ENCODE measurements around the gene GIPC1.
"Not testable (repeated sequence)": the region's sequence is repeated elsewhere in the genome, so short reads cannot be mapped to it uniquely, and the experiment has no call there.

GIPC1 gene

DNA sequence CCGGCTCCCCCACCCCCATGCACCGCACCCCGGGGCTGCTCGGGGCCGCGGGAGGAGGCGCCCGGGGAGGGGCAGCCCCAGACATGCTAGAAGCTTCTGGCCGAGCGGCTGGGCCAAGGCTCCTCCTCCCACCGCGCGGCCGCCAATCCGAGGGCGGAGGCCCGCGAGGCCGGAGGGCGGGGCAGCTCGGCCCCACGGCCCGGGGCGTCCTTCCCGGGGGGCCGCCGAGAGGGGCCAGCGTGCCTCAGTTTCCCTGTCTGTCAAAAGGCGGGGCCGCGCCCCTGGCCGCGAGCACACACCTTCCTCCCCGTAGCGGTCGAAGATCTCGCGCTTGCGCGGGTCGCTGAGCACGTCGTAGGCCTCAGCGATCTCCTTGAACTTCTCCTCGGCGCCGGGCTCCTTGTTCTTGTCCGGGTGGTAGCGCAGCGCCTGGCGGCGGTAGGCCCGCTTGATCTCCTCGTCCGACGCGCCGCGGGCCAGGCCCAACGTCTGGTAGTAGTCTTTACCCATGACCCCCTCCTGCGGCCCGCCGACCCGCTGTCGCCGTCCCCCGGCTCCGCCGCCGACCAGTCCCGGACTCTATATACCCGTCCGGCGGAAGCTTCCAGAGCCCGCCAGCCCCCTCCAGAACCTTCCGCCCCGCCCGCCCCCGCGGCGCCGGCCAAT lies 22.0 kb upstream of the GIPC1 start, which contains the start of gene DNAJB1:
TSS of gene DNAJB1 (minus strand) at position 558 of the 666 bp plus-strand sequence. CDS start at position 510, 48 bp downstream.
- DNase-seq, result peak; percentile 69 to 73

DNA sequence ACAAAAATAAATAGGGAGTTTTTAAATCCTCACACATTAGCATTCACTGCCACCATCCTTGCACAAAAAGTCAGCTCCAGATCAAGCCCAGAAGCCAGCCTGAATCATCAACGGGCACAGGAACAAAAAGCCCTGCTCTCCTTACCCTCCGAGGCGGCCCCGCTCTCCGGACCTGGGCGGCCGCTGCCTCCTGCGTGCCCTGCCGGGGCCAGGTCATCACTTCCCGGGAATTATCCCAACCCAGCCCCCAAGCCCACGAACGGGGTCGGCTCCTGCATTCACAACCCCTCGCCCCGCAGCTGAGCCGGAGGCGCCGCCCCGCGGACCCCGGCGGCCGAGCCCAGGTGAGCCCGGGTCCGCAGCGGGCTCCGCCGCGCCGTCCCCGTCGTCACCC lies 21.5 kb upstream of the GIPC1 start:
- peak in 1 of 2 donors; percentile 45 for DNase-seq

DNA sequence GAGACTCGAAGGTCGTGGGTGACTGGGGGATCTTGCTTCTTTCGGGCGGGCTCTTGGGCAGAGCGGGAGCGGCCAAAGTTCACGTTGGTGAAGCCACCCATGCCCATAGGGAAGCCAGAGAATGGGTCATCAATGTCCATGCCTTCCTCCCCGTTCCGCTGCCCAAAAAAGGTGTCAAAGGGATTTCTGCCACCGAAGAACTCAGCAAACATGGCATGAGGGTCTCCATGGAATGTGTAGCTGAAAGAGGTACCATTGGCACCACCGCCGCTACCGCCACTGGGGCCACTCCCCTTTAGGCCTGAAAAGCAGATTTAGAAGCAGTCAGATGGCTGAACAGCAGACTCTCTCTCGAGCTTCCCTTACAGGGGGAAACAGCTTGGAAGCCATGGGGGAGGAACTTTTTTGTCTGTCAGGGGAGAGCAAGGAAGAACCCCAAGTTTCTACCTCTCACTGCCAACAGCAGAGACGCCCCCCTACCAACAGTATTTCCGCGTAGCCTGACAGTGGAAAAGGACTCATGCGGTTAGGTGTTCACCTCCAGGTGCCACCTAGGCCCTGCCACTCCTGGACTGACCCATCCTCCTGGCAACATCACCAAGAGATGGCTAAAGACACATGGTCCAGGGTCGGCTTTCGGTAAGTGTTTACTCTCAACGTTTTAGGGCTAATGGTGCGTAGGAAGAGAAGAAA lies 21.0 kb upstream of the GIPC1 start:
- no peak for DNase-seq

DNA sequence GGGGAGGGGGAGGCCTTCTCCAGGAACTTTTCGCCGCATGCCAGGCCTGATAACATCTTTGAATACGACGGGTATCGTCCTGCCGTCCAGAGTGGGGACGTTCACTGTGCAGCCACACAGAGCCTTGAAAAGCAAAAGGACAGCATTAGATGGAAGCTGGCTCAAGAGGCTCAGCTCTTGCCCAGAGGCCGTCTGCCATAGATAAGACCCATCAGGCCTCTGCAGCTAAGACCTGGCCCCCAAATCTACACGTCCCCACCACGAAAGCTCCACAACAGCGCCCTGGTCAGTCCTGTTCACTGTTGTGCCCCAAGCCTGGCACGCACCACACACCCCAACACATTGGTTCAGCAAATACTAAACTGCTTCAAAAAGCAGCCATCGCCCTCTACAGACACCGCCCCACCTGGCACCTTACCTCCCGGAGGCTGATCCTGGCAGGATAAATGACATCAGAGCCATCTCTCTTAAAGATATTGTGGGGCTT lies 20.2 kb upstream of the GIPC1 start:
- DNase-seq, result no peak

DNA sequence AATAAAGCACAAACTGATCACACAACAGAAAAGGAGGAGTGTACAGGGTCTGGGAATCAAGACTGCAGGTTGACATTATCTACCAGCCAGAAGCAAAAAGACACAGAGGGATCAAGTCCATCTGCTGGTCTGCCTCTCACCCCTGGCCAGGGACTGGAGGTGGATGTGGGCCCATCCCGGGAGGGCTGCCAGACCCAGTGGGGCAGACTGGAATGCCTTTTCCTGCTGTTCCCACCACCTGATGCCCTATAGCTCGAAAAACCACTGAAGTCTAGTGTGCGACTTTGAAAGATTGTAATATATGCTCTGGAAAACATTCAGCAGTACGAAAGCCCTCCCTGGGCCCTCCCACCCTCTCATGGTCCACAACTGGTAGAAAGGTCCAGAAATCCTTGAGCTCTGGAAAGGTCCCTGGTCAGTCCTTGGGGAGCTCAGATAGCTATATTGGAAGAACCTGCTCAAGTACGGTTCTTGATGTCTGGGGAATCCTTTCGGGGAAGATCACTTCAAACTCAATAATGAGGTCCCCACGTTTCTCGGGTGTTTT lies 19.6 kb upstream of the GIPC1 start:
- DNase-seq, result no peak

DNA sequence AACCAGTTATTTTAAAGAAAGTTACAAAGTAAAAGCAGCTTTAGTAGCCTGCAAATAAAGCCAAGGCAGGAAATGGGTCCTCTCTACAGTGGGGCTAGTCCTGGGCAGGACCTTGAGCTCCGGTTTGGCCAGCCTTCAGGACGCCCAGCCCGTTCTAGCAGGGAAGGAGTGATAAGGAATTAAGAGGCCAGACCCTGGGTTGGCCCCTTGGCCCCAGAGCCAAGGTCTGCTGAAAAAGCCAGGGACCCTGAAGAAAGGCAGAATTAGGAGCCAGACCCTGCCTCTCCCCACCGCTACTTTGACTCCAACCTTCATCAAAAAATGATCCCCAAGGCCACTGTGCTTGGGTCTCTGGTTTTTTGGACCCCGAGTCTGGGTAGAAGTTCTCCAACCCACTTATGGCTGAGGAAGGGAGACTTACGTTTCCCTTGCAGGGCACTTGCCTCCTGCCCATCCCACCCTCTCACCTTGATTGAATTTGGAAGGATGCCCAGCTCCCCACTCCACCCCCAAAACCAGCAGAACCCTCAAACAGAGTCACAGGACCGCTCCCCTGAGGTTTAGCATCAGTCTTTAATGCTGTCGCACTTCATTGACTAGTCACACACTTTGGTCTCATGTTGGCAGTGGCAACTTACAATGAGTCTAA lies 18.4 kb upstream of the GIPC1 start:
- DNase-seq, result no peak

DNA sequence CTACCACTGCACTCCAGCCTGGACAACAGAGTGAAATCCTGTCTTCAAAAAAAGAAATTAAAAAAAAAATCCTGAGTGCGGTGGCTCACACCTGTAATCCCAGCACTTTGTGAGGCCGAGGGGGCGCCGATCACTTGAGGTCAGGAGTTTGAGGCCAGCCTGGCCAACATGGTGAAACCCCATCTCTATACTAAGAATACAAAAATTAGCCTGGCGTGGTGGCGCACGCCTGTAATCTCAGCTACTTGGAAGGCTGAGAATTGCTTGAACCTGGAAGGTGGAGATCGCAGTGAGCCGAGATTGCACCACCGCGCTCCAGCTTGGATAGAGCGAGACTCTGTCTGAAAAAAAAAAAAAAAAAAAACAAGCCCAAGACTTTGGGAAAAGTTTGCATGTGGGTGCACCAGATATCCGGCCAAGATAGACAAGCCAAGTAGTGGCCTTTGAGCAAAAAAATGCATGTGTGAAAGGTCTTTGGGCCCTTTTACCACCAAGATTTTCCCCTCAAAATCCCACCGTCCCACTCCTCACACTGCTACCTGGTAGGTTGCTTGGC lies 16.6 kb upstream of the GIPC1 start:
- no peak for DNase-seq

DNA sequence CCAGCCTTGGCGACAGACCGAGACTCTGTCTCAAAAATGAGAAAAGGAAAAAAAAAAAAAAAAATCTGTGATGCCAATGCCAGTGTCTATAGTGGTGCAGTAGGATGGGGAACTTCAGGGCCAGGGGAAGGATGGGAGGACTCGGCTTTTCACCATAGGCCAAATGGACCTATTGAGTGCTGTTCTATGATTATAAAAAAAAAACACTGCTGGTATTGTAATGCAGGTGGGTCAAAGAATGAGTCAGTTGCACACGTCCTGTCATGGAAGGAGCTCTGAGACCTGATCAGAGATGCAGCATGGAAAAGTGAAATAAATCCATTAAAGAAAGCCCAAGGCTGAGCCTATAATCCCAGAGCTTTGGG lies 15.3 kb upstream of the GIPC1 start:
- no peak for DNase-seq

DNA sequence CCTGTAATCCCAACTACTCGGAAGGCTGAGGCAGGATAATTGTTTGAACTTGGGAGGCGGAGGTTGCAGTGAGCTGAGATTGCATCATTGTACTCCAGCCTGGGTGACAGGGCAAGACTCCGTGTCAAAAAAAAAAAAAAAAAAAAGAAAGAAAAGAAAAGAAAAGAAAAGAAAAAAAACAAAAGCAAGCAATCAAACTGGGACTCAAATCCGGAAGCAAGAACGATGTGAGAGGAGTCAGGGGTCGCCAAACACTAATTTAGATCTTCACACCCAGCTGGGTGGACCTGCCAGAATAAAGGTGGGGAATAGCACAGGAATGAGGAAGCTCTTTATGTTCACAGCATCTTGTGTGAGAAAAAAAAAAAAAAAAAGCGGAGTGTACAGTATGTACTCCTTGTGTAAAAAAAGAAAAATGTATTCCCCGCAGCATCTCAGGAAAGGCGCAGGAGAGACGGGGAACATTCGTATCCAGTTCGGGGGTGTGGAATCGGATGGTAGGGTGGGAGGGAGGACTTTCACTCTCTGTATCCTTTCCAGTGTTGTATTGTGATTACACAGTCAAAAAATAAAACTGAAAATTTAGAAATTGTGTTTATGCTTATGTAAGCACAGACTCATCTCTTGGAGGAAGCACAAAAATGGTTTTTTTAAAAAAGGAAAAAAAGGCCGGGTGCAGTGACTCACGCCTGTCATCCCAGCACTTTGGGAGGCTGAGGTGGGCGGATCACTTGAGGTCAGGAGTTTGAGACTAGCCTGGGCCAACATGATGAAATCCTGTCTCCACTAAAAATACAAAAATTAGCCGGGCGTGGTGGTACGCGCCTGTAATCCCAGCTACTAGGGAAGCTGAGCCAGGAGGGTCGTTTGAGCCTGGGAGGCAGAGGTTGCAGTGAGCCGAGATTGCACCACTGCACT lies 14.6 kb upstream of the GIPC1 start:
- DNase-seq, result no peak

DNA sequence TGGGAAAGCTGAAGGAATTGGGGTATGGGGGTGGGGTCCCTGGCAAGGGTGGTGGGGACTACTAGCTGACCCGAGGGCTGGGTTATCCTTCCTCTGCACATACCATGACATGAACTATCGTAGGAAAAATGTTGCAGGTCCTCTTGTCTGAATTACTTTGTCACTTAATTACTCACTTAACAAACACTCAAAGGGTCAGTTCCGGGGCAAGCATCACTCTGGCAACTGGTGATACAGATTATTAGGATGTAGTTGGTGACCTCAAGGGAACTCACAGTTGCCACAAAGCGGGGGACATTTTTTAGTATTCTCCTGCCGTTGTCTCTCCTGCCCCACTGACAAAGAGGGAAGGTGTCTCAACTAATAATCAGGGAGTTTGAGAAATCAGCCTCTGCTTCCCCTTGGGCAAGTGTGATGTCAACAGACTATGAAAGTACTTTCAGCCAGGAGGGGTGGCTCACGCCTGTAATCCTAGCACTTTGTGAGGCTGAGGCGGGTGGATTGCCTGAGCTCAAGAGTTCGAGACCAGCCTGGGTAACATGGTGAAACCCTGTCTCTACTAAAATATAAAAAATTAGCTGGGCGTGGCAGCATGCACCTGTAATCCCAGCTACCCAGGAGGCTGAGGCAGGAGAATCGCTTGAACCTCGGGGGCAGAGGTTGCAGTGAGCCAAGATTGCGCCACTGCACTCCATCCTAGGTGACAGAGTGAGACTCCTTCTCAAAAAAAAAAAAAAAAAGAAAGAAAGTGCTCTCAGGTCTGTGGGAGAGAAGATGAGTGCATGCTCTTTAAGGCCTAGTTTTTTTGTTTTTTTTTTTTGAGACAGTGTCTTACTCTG lies 12.0 kb upstream of the GIPC1 start:
- no peak for DNase-seq

DNA sequence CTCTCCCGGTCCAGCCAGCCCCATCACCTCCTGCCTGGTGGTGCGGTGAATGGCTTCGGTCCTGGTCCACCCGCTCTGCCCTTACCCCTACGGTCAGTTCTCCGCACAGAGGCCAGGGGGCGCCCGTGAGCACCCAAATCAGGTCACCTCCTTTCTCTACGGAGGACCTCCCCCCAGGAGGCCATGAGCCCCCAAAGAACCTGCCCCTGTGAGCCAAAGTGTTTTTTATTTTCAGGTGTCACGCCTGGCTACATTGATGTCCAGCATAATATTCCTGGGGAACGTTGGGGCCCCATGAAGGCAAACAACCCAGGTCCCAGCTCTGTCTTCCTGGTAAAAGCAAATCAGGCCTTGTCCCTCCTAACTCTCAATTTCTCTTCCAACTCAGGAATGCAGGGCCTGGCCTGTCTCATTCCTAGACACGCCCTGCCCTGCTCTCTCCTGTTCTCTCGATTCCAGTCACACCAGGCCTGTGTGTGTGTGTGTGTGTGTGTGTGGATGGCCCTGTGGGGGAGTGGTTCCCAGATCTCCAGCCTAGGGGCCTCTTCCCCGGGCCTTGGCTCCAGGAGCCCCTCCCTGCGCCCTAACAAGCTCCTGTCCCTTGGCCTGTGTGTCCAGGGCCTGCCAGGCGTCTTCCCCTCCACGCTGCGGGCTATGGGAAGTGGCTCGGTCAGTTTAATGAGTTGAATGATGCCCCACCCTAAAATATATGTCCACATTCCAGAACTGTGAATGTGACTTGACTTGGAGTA lies 9.7 kb upstream of the GIPC1 start:
- peak; percentile 78 to 82 for DNase-seq

DNA sequence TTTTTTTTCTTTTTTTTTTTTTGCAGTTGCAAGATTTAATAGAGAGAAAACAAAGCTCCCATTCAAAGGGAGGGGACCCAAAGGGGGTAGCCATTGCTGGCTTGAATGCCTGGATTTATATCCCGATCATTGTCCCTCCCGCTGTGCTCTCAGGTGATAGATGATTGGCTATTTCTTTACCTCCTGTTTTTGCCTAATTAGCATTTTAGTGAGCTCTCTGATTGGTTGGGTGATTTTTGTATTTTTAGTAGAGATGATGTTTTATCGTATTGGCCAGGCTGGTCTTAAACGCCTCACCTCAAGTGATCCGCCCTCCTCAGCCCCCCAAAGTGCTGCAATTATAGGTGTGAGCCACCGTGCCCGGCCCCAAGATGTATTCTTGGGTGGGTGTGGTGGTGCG lies 8.6 kb upstream of the GIPC1 start:
- DNase-seq, result not testable (repeated sequence)

DNA sequence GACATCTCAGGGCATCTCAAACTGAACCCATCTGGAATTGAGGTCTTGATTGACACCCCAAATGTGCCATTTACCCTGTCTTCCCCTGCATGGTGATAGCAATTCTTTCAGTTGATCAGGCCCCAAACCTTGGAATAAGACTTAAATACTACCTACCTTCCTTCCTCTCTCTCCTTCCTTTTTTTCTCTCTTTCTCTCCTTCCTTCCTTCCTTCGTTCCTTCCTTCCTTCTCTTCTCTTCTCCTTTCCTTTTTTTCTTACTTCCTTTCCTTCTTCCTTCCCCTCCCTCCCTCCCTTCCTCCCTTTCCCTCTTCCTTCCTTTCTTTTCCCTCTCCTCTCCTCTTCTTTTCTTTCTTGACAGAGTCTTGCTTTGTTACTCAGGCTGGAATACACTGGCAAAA lies 7.4 kb upstream of the GIPC1 start:
- DNase-seq, result no peak

DNA sequence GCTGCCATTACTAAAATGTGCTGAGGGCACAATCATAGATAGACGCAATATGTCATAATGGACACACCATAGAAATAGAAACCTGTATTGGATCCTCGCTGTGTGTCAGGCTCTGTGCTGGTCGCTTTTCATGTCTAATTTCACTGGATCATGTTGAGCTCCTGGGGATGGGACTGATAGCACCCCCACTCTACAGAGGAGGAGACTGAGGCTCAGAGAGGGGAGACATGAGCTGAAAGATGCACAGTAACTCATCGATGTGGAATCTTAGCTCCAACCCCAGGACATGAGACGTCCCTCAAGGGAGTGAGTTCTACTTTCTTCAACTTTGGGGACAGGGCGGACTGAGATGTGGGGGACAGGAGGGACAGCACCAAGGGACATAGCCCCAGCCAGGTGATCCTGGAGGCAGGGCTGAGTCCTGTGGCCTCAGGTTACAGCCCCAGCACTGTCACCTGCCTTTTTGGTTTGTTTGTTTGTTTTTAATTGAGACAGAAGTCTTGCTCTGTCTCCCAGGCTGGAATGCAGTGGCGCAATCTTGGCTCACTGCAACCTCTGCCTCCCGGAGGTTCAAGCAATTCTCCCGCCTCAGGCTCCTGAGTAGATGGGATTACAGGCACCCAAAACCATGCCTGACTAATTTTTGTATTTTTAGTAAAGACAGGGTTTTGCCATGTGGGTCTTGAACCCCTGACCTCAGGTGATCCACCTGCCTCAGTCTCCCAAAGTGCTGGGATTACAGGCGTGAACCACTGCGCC lies 6.6 kb upstream of the GIPC1 start:
- DNase-seq, result no peak

DNA sequence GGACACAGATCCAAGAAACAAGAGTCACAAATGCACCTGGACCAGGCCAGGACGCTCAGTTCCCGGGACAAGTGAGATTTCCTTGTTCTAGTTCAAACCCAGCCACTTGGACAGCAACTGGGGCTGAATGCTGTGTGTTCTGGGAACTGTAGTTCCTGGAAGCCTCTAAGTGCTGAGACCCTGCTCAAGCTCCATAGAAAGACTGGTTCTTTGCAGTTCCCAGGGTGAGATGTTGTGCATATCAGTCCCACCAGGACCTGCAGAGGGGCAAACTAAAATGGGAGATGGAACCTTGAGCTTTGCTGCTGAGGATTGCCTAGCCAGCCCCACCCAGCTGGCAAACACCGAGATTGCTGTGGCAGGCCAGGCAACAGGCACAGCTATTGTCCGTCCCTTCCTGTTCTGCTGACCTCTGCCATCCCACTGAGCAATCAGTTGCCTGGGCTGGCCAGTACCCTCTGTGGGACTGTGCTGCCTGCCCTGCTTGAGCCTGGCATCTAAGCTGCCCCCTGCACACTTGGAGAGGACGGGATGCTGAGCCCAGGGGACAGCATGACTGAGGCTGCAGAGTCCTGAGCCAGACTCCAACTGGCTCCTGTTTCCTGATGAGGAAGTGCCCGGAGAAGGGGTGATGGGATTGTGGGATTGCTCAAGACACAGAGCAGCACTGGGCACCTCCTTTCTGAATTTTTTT lies 1.4 kb upstream of the GIPC1 start:
- DNase-seq, result no peak

DNA sequence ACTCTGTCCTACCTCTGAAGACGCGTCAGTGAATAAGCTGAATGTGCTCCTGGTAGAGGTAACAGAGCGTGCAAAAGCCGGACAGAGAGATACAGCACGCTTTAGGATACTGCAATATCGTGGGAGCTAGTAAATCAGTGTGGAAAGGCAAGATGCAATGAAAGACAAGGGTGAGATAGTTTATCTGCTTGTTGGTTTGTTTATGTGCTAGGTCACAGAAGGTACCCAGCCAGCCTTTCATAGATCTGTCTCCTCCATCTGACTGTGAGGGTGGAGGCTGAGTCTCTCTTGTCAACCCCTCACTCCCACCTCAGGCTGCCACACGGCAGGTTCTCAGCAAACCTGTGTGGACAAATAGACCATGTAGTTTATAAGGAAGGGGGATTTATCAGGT lies 904 bp upstream of the GIPC1 start:
- no peak for DNase-seq

DNA sequence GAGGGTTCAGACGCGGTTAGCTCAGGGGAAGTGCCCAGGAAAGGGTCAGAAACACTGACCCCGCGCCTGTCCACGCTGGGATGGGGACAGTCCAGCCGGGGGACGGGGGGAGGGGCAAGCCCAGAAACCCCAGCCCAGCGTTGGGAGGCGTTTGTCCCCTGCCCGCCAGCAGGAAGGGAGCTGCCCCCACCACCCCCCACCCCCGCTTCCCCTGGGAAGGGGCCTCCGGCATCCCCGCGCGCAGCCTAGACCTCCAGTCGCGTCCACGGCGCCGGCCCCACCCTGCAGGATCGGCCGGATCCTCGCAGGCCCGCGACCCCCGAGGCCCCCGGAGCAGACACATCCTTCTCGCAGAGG lies 277 bp downstream of the GIPC1 start:
- DNase-seq, result no peak

DNA sequence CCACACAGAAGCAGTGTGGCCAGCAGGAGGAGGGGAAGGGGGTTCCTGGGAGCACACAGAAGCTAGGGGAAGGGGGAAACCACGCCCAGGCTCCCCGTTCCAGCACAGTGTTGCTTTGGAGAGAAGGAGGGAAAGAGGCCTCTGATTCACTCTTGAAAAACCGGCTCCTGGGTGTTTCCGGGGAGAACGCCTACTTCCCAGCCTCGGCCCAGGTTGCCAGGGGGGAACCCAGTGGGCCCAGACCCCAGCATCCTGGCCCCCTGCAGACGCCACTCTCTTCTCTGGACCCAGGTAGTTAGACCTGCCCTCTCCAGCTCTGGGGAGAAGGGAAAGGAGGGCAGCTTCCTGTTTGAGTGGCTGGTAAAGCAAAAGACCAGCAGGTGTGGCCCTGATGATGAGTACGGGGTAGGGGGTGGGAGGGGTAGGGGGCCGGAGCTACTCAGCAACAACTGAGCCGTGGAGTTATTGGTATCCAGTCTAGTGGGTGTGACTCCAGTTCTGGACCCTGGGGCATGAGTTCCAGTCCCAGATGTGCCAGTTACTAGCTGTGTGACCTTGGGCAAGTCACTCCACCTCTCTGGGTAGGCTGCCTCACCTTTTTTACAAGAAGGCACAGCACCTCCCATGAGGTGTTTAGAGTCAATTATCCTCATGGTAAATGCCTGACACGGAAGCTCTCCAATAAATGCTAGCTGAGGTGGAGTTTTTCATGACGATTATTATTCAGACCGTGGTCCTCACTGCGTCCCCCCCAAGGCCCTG lies 836 bp downstream of the GIPC1 start:
- no peak for DNase-seq

DNA sequence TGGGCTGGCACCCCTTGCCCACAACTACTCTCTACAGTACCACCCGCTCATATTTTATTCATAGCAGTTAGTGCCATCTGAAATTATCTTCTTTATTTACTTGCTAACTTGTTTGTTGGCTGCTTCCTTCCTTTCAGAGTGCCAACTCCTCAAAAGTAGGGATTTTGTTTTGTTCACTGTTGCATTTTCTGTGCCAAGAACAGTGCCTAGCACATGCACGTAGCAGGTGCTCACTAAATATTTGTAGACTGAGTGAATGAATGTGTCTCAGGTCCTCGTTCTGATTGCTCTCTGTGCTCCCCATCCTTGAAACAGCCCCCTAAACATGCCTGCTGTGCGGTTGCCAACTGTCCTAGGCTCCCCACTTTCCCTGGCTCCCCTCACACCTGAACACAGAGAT lies 1.5 kb downstream of the GIPC1 start:
- DNase-seq, result no peak
